RPMI7951 (cell line): ENCODE data around the gene DCLRE1A. TPM values are rescaled to one million over a fixed set of nuclear protein-coding genes. Genes with fewer than 3 reads are reported as not detected.

Experiments used
- DNase-seq: peaks from one replicate; pipeline ENCODE4 v3.0.0-alpha.2; 2012; ENCODE audit warnings: low read depth
- total RNA-seq: library from RNA; depleted of rRNA; stranded (reverse); fragments of >200 nt; shearing (Covaris generic); gene quantifications from 2 replicates; pipeline ENCODE4 v1.2.3, GENCODE V29; 2014; rRNA removed

DCLRE1A gene
- 9.2 and 10.1 TPM in 2 replicates for total RNA-seq

DNA sequence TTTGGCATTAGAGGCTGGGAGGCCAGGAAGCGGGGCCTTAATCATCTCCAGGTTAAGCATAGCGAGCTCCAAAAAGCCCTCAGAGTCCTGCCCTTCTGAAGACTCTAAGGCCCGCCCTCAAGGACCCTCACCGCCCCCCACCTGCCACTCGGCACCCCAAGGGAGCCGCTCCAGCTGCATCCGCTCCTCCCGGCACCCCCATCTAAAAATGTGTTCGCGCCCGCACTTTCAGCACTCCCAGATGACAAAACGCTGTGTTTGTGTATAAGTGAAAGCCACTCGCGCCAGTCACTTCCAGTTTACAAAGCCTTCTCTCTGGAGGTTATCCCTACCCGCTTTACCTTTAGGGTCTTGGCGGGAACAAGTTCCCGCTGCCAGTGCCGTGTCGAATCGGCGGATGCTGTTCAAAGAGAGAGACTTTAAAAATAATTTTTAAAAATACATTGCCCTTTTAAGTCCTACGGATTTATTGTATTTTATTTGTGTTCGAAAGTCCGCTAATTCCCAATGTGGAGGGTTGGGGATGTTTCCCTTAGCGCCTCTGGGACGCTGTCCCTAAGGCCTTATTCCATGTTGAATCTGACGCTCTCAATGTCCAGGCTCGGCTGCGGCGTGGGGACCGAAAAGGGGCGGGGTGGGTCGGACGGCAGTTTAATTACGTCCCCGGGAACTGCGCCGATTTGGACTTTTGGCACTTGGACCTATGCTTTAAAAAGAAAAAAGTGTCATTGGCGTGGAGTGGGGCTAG, at the start of gene DCLRE1A, which contains the start of gene NHLRC2:
TSS of gene DCLRE1A (minus strand) at position 70 of the 748 bp plus-strand sequence. CDS start 900 bp downstream, outside the sequence.
TSS of gene NHLRC2 (plus strand) at position 649 of the 748 bp plus-strand sequence. CDS start 212 bp downstream, outside the sequence.
- DNase-seq, result peak; percentile 78

DNA sequence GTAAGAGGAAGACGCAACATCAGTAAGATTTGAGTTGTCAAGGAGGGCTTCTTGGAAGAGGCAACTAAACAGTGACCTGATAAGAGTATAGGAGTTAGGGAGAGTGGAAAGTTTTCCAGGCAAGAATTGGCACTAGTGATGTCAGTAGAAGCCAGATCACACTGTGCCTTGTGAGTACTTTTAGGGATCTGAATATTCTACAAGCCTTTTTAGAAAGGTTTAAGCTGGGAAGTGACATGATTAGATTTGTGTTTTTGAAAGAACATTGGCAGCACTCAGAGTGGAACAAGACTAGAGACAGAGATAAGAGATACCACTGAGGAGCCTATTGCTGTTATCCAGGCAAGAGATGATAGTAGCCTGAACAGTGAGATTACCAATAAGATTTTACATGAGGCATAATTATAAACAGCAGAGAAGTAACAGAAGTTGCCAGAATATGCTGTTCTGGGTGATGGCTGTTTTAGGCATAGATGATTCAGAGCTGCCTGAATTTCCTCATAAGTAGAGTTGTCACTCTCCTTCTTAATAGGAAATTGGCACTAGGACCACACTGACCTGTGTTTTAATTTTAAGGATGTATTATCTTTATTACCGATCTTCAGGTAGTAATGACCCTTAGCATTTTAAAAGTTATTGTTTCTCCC, 46.2 kb upstream of the DCLRE1A start:
- DNase-seq, result no peak

DNA sequence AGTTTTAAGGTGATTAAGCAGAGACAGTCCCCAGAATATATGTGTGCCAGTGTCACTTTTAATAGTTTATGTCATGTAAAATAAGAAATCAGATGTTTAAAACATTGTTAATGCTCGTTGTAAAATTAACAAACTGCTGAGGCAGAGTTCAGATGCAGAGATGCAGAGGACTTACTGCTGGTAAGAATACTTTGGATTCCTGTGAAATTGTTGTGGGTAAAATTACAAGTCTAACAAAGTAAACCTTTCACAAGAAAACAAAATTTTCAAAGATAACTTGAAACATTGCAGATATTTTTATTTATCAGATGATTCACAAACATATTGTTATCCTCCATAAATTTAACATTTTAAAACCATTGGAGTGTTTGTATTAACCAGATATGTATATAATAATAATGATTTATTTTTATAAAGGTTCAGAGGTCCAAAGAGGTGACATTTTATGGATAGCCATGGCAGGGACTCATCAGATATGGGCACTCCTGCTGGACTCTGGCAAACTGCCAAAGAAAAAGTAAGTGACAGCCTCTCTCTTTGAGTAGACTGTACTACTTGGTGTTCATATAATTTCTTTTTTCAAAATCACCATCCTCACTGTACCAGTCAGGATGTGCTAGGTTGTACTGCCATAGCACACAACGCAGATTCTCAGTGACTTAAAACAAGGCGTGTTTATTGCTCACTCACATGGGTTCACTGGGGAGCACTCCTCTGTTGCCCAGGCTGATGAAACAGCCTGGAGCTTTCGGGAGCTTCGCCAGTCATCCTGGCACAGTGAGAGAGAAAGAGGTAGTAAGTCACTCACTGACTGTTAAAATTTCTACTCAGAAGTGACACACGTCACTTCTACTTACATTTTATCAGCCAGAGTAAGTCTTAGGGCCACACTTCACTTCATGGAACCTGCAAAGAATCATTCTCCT, 44.1 kb upstream of the DCLRE1A start:
- DNase-seq, result no peak

DNA sequence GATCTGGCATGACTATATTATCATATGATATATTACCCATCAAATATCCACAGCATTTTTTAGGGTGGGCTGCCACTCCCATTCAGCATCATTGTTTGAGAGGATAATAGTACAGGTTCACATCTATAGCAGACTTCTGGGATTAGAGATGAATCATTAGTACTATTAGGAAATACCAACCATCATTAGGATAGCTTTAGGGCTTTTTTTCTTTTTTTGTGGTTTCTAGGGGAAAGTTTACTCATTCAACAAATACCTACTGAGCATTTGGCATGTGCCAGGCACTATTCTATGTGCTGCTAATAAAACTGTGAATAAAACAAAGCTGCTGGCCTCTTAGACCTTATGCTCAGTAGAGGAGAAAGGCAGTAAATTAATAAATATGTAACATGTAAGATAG, 41.1 kb upstream of the DCLRE1A start:
- peak; percentile 35 for DNase-seq

DNA sequence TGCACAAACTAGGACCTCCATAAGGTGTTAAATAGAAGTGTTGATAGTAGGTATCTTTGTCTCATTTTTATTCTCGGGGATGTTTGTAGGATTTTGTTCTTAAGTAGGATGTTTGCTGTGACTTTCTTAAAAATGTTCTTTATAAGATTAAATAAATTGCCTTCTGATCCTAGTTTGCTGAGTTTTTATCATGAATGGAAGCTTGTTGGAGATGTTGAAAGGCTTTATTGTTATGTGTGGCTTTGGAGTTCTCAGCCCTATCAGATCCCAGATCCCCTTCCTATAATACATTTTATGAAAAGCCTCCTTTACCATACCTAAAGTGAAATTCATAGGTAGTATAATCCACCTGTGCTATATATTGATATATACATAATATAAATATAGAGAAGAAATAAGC, 40.7 kb upstream of the DCLRE1A start:
- DNase-seq, result no peak

DNA sequence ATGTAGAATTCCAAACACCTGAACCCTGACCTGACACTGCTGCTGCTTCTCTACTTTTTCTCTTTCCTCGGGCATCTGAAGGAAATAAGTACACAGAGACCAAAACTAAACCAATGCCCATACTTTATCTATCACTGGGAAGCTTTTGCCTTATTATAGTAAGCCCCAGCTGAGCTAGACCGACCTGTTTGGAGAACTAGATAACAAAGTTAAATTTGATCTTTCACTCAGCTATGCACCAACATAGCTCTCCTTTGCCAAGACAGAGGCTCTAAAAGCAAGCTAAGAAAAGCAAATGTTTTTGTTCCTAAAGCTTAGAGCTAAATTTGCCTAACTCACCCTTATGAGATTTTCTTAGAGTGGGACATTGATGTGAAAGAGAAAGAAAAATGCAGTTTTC, 39.7 kb upstream of the DCLRE1A start:
- no peak for DNase-seq

DNA sequence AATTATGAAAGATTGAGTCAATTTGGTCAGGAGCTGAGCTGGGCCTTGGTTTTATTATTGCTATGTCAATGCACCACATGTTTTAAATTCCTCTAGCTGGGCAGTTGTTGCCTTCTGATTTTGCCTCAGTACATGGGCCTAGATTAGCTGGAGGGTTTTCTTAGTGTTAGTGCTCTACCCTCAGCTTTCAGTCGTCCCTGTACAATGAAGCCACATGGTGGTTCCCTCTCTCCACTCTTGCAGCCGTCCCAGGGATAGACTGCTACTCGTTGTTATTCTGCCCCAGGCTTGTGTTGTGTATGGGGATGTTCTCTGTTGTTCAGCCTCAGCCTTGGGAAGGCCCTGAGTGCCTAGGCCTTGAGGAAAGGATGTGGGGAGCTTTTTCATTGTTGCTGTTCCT, 37.6 kb upstream of the DCLRE1A start:
- DNase-seq, result no peak

DNA sequence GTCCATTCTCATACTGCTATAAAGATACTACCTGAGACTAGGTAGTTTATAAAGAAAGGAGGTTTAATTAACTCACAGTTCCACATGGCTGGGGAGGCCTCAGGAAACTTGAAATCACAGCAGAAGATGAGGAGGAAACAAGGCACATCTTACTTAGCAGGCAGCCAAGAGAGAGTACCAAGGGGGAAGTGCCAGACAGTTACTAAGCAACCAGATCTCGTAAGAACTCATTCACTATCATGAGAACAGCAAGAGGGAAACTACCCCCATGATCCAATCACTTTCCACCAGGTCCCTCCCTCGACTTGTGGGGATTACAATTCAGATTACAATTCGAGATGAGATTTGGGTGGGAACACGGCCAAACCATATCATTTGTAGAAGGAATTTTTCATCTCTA, 36.9 kb upstream of the DCLRE1A start:
- DNase-seq, result no peak

DNA sequence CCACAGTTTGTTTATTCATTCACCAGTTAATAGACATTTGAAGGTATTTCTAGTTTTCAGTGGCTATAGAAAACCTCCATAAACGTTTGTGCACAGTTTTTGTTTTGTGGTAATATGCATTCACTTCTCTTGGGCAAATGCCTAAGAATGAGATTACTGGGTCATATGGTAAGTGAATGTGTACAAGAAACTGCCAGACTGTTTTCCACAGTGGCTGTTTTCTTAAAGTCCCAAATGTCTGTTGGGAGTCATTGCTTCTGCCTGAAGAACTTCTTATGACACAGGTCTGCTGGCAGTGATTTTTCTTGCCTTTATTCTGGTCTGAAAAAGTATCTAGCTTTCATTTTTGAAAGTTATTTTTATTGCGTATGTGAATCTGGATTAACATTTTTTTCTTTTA, 36.0 kb upstream of the DCLRE1A start:
- no peak for DNase-seq

DNA sequence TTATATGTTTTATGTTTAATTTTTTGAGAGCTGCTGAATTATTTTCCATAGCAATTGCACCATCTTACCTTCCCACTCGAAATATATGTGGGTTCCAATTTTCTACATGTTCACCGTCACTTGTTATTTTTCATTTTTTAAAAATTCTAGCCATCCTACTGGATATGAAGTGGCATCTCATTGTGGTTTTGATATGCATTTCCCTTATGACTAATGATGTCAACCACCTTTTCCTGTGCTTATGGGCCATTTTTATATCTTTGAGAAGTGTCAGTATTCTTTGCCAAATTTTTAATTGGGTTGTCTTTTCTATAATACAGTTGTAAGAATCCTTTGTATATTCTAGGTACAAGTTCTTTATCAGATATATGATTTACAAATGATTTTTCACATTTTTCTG, 28.4 kb upstream of the DCLRE1A start:
- no peak for DNase-seq

DNA sequence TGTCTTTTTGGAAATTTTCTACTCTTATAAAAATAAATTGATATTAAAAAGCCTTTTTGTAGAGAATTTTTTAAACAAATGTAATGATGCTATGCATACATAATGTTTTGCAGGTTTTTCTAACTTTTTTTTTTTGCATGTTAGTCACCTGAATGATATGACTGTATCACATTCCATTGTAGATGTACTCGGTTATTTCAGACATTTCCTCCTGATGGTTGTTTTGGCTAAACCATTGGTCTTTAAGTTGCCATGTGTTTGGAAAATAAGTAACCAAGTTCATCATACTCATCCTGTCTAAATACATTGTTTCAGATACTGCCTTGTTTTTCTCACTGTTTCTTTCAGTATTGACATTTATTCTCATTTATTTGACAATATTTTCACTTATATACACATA, 26.4 kb upstream of the DCLRE1A start:
- no peak for DNase-seq

DNA sequence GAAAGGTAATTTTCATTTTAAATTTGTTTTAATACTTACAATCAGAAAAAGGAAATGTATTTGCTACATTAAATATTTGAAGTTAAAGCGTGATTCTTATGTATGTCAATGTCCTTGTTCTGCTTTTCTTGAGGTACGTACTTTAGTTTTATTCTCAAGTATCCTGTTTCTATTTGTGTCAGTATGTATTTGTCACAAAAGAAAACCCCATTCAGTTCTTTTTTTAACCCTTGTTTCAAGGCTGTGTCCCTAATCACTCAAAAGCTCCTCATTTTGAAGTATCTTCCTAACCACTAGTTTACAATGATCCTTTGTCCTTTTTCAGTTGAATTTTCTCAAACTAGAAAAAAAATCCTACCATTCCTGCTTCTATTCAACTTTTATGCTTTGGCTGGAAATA, 25.8 kb upstream of the DCLRE1A start:
- DNase-seq, result no peak

DNA sequence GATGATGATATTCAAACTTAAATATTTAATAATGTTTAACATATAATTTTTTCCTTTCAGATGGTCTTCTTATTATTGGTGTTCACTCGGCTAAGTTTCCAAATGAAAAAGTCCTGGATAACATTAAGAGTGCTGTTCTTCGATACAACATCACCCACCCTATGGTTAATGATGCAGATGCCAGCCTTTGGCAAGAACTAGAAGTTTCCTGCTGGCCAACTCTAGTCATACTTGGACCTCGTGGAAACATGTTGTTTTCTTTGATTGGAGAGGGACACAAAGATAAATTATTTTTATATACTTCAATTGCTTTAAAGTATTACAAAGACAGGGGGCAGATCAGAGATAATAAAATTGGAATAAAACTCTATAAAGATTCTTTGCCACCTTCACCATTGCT, 22.6 kb upstream of the DCLRE1A start:
- DNase-seq, result no peak

DNA sequence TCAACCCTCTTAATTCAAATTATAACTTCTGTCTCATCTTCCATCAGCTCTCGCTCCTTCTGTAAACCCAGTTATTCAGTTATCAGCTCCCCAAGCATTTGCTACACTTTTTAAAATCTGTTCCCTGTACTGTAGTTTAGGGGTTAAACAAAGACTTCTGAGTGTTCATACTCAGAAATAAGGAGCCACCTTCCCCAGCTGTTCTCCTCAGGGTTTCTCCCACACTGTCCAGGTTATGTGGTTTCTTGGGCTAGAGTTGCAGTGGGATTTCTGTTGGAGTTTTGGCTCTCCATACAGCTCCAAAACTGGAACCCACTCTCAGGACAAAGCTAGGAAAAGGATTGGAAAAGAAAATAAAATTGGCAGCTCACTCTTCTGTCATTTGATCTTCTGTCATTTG, 21.3 kb upstream of the DCLRE1A start:
- DNase-seq, result no peak

DNA sequence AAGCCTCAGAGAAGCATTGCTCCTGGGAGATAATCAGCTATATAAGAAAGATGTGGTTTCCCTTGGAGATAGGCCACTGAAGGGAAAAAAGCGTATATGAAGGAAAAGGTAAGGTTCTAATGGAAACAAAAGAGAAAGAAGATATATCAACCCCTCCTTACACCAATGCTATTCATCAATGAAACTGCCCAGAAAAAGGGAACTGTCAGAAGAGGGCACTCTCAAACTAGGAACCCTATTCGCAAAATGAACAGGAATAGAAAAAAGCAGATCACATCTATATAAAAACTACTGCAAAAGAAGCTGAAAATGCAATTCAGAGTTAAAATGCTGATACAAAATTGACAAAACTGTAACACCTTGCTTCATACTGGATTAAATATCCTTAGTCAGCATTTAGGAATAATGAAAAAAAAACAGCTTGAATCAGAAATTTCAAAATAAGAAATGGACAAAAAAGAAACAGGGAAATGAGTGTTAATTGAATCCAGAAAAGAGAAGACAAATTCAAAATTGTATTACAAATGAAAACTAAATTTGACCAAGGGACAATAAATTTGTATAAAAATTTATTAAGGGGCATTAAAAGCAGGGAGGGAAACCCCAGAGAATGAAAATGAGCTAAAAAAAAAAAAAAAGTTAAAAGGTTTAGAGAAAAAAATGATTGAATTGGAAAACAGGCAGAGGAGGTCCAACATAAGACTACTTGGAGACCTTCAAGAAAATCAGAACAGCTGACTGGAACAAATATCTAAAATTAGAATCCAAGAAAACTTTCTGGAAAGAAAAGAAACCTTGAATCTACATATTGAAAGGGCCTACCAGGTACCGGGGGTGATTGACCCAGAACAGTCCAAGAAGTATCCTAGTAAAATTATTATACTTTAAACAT, 18.5 kb upstream of the DCLRE1A start:
- no peak for DNase-seq

DNA sequence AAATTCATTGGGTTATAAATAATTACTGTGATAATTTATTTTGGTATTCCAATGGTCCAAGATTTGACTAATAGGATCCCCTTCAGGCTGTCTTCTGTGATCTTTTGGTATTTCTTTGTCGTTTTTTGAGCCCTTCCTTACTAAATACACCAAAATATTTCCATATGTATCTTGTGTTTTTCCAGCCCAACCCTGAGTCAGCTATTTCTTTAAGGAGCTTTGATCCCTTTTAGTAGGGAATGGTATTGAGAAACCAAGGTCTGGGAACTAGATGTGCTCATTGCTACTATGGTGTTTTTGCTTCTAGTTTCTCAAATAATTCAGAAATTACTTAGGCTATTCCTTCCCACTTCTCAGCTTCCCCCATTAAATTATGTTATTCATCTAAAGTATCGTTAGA, 15.9 kb upstream of the DCLRE1A start:
- DNase-seq, result no peak

DNA sequence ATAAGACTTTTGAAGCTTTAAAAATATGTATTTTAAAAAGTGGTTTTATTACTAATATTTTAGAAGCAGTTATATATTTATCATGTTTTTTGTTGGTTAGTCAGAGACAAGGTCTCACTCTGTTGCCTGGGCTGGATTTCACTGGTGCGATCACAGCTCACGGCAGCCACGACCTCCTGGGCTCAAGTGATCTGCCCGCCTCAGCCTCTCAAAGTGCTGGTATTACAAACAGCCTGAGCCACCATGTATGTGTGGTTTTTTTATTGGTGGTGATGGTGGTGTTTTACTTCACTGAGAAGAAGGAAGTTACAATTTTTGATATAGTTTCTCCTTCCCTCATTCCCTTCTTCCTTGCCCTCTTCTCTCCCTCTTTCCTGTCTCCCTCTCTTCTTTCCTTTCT, 14.0 kb upstream of the DCLRE1A start:
- no peak for DNase-seq

DNA sequence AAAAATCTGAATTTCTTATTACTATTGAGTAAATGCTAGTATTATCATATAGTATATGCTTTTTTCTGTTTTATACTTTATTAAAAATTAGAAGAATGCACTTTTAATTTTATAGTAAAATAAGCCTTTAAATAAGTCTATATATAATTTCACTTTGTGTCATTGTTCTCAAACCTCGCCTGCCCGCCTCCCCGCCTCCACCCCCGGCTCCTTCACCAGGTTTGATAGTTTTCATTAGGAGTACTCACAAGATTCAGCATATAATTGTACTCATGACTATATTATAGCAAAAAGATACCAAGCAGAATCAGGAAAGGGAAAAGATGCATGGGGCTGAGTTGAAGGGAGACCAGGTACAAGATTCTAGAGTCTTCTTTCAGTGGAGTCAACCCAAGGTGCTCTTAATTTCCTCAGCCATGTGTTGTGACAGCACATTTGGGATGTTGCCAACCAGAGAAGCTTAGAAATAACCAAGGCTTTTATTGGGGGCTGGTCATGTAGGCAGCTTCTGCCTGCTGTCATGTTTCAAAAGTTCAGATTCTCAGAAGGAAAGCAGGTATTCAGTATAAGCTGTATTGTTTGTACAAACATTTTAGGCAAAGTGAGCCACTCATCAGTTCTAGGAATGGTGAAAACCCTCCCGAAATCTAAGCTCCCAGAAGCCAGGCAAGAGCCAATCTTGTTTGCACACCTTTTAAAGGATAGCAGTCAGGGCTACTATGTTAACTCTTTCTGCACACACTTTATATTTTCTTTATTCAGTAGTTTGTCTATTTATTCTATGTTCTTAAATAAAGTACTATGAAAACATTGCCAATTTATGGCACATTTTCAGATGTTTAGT, 12.9 kb upstream of the DCLRE1A start:
- peak; percentile 3 for DNase-seq

DNA sequence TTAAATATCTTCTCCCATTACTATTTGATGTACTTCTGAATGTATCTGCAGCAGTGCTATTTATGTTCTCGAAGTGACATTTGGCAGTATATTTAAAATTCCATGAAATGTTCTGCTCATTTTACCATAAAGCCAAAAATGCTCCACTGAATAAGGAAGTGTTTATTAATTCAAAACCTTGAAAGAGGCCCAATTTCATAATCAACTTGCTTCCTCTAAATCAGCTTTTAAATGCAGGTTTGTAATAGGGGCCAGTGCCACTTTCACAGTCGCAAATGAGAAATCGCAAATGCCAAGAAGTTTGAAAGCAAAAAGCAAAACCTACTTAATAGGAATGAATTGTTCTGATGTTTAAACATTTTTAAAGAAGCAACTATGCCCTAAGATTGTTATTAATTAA, 12.0 kb upstream of the DCLRE1A start:
- no peak for DNase-seq

DNA sequence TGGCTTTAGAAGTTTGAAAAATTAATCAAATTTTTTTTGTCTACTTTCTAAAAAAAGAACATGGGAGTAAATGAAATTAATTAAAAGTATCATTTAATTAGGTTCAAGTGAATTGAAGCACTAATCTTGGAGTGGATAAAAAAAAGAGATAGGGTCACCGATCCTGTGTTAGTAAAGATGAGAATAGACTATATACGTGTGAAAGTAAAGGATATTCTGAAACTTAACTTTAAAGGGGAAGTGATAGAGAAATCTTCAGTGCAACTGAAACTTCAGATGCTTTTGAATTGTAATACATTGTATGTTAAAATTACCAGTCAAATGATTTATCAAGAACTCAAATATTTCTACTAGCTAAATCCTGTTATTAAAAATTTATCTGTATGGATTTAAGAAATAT, 5.4 kb upstream of the DCLRE1A start:
- DNase-seq, result no peak
